AG04449 (cell line): ENCODE measurements around the gene MEGF11.
"Not testable (repeated sequence)": the region's sequence is repeated elsewhere in the genome, so short reads cannot be mapped to it uniquely, and the experiment has no call there.

Experiments used
- CTCF ChIA-PET: fragments of 350-600 bp; formaldehyde crosslinking; extraction: SDS; loops from one replicate; lab custom pipeline; 2021; ENCODE audit warnings: antibody characterized with exemption; lab: Yijun Ruan, JAX
- POLR2A ChIA-PET: fragments of 400-600, 350-600 bp; formaldehyde crosslinking; extraction: SDS; loops from one replicate; lab custom pipeline; 2020; ENCODE audit warnings: antibody characterized with exemption, inconsistent platforms; lab: Yijun Ruan, JAX
- DNase-seq: peaks from one replicate; pipeline ENCODE4 v3.0.0-alpha.2; 2010; ENCODE audit warnings: low read depth, low spot score
- H3K4me3 ChIP-seq: 2 replicates; pipeline ENCODE4 v1.5.1; 2011; ENCODE audit warnings: low read depth, mild to moderate bottlenecking, control low read depth, low read length
- CTCF ChIP-seq: IDR thresholded peaks from one replicate; pipeline ENCODE4 v1.5.1; 2011; ENCODE audit warnings: mild to moderate bottlenecking, moderate library complexity, low read length, control low read depth, inconsistent platforms; ENCODE audit not compliant: insufficient read depth; ENCODE audit errors: missing control alignments

MEGF11 gene

DNA sequence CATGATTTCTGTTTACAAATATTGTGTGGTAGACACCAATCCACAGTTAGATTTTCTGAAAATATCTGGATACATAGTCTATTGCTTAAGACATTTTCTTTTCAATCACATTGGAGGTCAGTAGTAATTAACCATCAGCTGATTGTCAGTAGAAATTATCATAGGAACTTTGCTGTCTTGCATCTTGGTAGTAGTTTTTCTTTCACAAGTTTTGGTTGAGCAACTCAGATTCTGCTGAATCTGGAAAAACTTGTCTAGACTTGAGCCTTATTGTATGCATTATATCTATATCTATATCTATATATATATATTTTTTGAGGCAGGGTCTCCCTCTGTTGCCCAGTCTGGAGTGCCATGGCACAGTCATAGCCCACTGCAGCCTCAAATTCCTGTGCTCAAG lies 380.3 kb downstream of the MEGF11 start:
- ChIA-PET CTCF (interaction anchor here (0.9 kb wide), 1 partner anchor 17 kb away, joined by 4 read pairs; no protein-coding TSS in a partner anchor), POLR2A (no interaction called here)
- H3K4me3 ChIP-seq = no peak overlapping the region
- no peak for TF ChIP-seq CTCF
- no peak for DNase-seq

DNA sequence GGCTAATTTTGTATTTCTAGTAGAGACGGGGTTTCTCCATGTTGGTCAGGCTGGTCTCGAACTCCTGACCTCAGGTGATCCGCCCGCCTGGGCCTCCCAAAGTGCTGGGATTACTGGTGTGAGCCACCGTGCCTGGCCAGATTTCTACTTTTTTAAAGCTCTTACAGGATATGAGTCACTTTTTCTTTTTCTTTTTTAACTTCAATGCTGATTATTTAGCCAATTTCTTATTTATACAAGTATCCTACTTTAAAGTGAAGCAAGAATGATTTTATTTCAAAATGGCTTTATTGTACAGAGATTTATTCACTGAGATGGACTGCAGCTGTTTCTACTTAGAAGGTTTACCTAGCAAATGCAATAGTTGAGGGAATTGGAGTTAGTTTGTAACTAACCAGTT lies 381.0 kb downstream of the MEGF11 start:
- POLR2A ChIA-PET, H3K4me3 ChIP-seq, DNase-seq: not testable (repeated sequence)
- CTCF ChIA-PET = interaction anchor here (0.9 to 5.3 kb wide), 2 partner anchors 16 to 234 kb away, joined by 4 to 25 read pairs; no protein-coding TSS in a partner anchor

GRCh38 chr15:65871886-65872285 lies 381.7 kb downstream of the MEGF11 start:
- CTCF ChIA-PET = interaction anchor here (5.3 kb wide), 1 partner anchor 233 kb away, joined by 25 read pairs; no protein-coding TSS in a partner anchor
- H3K4me3 ChIP-seq, DNase-seq, POLR2A ChIA-PET: not testable (repeated sequence)

DNA sequence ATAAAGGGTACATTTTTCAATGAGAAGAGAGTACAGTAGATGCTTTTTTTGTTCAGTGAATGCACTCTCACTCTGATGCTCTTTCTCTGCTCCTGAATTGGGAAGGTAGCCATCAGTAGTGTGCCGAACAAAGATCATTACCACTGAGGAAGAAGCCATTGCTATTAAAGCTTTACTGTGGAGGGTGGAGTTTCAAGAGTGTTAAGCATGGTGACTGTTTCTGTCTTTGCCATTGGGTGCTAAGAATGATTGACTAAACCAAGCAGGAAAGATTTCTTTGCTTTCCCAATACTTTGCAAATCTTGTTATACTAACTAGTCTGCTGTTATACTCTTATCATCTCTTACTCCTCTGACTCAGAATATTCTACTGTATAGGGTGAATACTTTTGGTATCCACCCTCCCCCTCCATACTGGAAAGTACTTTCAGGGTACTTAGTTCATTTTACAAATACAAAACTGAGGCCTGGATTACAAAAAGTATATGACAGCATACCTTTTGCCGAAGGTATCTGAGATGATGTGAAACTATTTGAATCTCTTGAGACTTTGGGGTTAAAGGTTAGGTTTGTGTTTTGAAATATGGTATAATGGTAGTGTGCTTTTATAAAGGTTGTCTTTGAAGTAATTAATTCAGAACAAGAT lies 382.5 kb downstream of the MEGF11 start:
- CTCF ChIA-PET = interaction anchor here (1.6 to 5.3 kb wide), 2 partner anchors 232 to 234 kb away, joined by 4 to 25 read pairs; no protein-coding TSS in a partner anchor
- peak overlapping the region; percentile 97 for H3K4me3 ChIP-seq
- no peak for DNase-seq
- POLR2A ChIA-PET = interaction anchor here (1.0 kb wide), 1 partner anchor 260 kb away, joined by 3 read pairs; the partner anchor contains the start of gene INTS14
- TF ChIP-seq CTCF = no peak

DNA sequence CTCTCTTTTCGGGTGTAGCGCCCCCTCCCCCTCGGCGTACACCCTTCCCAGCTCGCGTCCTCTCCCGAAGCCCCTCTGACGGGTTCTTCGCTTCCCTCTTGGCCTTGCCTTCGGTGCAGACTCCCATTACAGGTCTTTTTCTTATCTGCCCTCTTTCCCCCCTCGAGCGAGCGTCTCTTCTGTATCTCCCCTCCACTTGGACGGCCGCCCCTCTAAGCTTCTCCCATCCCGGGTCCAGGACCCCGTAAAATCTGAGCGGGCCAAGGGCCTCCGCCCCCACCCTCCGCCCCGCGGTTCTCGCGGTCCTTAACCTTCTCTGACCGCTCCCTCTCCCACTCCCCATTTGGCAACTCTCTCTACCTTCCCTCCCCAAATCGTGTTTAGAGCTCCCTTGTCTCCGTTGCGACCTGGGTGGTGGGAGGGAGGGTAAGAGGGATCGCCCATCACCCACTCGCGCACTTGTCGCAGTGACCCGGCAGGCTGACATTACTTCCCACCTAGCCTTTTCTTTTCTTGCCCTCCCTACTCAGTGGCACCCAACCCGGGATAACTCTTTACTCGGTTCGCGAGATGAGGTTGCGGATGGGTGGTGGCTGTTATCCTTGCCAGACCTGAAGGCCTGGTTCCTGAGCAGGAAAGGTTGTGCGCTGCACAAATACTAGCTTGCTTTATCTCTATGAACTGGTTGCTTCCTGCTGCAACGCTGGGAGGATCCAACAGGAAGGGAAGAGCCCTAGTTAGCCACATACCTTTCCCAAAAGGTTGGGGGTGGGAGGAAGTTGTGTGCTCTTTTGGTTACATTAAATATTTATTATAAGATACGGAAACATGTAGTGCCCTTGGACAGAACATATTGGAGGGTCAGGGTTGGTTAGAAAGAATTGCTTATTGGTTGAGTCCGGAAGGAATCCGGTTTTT lies 383.3 kb downstream of the MEGF11 start:
- DNase-seq = no peak
- ChIA-PET CTCF (interaction anchor here (0.8 to 5.3 kb wide), 9 partner anchors 12 to 418 kb away, joined by 3 to 35 read pairs (median 4); partner anchors contain the start of gene INTS14), POLR2A (interaction anchor here (0.6 to 1.7 kb wide), 7 partner anchors 9 to 333 kb away, joined by 3 to 8 read pairs (median 3); partner anchors contain the start of genes DENND4A and INTS14)
- peak overlapping the region; percentile 97 for H3K4me3 ChIP-seq
- TF ChIP-seq CTCF = no peak

GRCh38 chr15:65869126-65869953 lies 384.2 kb downstream of the MEGF11 start, which contains the start of gene RAB11A:
RAB11A (plus strand) TSS chr15:65869491; CDS start chr15:65869586, 95 bp downstream.
- TF ChIP-seq CTCF = peak; percentile 62
- H3K4me3 ChIP-seq = peak within 1 kb of the TSS; percentile 97
- ChIA-PET CTCF (interaction anchor here (0.6 to 5.3 kb wide), 12 partner anchors 9 to 419 kb away, joined by 3 to 35 read pairs (median 4); partner anchors contain the start of gene INTS14), POLR2A (interaction anchor here (0.5 to 1.7 kb wide), 10 partner anchors 10 to 1270 kb away, joined by 3 to 16 read pairs (median 4); partner anchors contain the start of genes DENND4A and INTS14)
- peak; percentile 78 for DNase-seq
